IMR-90 (cell line): Measurements from ENCODE around the gene ISM1. TPM values are rescaled to one million over a fixed set of nuclear protein-coding genes. Genes with fewer than 3 reads are reported as not detected.
A peak's percentile ranks its signal among the peaks of the same experiment; 100 is the strongest.

Source experiments
- ATAC-seq: fragments of 200-7000 bp; cut with Tn5 transposase; 2 replicates; pipeline ENCODE4 v1.9.1; 2020; ENCODE audit warnings: low read depth, mild to moderate bottlenecking, moderate library complexity
- BruUV-seq: library from RNA; stranded (reverse); fragments of 400-500 nt; replicated peaks from 2 replicates; lab custom pipeline; 2021; lab: Mats Ljungman, UMichigan
- CTCF ChIA-PET: fragments of 300-600 bp; formaldehyde crosslinking; extraction: SDS; loops from one replicate; lab custom pipeline; 2021; ENCODE audit warnings: antibody characterized with exemption; lab: Yijun Ruan, JAX
- POLR2A ChIA-PET: fragments of 300-600 bp; sonication (Branson Sonifier 250); formaldehyde crosslinking; loops from one replicate; lab custom pipeline; 2022; ENCODE audit warnings: antibody characterized with exemption; ENCODE audit not compliant: unreplicated experiment; lab: Charles Lee
- DNase-seq: peaks from one replicate; pipeline ENCODE4 v3.0.0; 2013
- H2AFZ ChIP-seq: replicated peaks from 2 replicates; pipeline ENCODE3; 2013; ENCODE audit warnings: low read length, mild to moderate bottlenecking; ENCODE audit not compliant: poor library complexity
- H2AK5ac ChIP-seq: 2 replicates; pipeline ENCODE4 v1.6.1; 2013; ENCODE audit warnings: low read depth, low read length, inconsistent platforms
- H2AK9ac ChIP-seq: replicated peaks from 2 replicates; pipeline ENCODE3; 2013; ENCODE audit warnings: mild to moderate bottlenecking, low read depth, low read length, moderate library complexity; ENCODE audit not compliant: poor library complexity
- H2BK120ac ChIP-seq: 2 replicates; pipeline ENCODE4 v1.6.1; 2013; ENCODE audit warnings: low read depth, low read length, inconsistent platforms
- H2BK15ac ChIP-seq: 3 replicates; pipeline ENCODE4 v1.6.1; 2013; ENCODE audit warnings: low read depth, low read length, inconsistent platforms
- H2BK20ac ChIP-seq: 2 replicates; pipeline ENCODE4 v1.6.1; 2013; ENCODE audit warnings: low read depth, mild to moderate bottlenecking, inconsistent platforms, low read length, moderate library complexity
- H2BK5ac ChIP-seq: 2 replicates; pipeline ENCODE4 v1.6.1; 2013; ENCODE audit warnings: mild to moderate bottlenecking, low read depth, low read length, inconsistent platforms; ENCODE audit not compliant: poor library complexity, severe bottlenecking
- H3K14ac ChIP-seq: replicated peaks from 2 replicates; pipeline ENCODE4 v1.6.1; 2013; ENCODE audit warnings: low read depth, low read length, inconsistent platforms
- H3K18ac ChIP-seq: 2 replicates; pipeline ENCODE4 v1.6.1; 2013; ENCODE audit warnings: low read depth, low read length, control low read depth
- H3K23ac ChIP-seq: 2 replicates; pipeline ENCODE4 v1.6.1; 2013; ENCODE audit warnings: low read depth, low read length, inconsistent platforms
- H3K27ac ChIP-seq: 2 replicates; pipeline ENCODE4 v1.5.1; 2013; ENCODE audit warnings: mild to moderate bottlenecking, control low read depth, low read length; ENCODE audit not compliant: insufficient read depth
- H3K27me3 ChIP-seq: 2 replicates; pipeline ENCODE4 v1.6.1; 2013; ENCODE audit warnings: low read length; ENCODE audit not compliant: control insufficient read depth, insufficient read depth
- H3K36me3 ChIP-seq: 2 replicates; pipeline ENCODE4 v1.6.1; 2013; ENCODE audit warnings: low read length, mixed read lengths; ENCODE audit not compliant: control insufficient read depth, insufficient read depth
- H3K4ac ChIP-seq: 2 replicates; pipeline ENCODE4 v1.6.1; 2013; ENCODE audit warnings: low read depth, low read length, inconsistent platforms
- H3K4me1 ChIP-seq: 2 replicates; pipeline ENCODE4 v1.6.1; 2013; ENCODE audit warnings: low read length, mixed read lengths; ENCODE audit not compliant: control insufficient read depth, insufficient read depth
- H3K4me2 ChIP-seq: 2 replicates; pipeline ENCODE4 v1.6.1; 2013; ENCODE audit warnings: low read depth, mild to moderate bottlenecking, control low read depth, low read length, moderate library complexity
- H3K4me3 ChIP-seq: 2 replicates; pipeline ENCODE4 v1.5.1; 2013; ENCODE audit warnings: low read depth, mild to moderate bottlenecking, control low read depth, low read length, moderate library complexity; ENCODE audit not compliant: insufficient read depth
- H3K56ac ChIP-seq: 2 replicates; pipeline ENCODE4 v1.6.1; 2013; ENCODE audit warnings: low read length, inconsistent platforms; ENCODE audit not compliant: insufficient read depth; ENCODE audit errors: extremely low read depth
- H3K79me1 ChIP-seq, 2 experiments: 2 replicates each; pipeline ENCODE4 v1.6.1; 2013; ENCODE audit warnings: low read length in 2 of 2, inconsistent platforms in 1 of 2, low read depth in 1 of 2
- H3K9ac ChIP-seq: 2 replicates; pipeline ENCODE4 v1.6.1; 2013; ENCODE audit warnings: low read depth, low read length, control low read depth
- H3K9me1 ChIP-seq: 2 replicates; pipeline ENCODE4 v1.6.1; 2013; ENCODE audit warnings: low read length, inconsistent platforms; ENCODE audit not compliant: insufficient read depth
- H3K9me3 ChIP-seq: 2 replicates; pipeline ENCODE4 v1.6.1; 2013; ENCODE audit warnings: low read length; ENCODE audit not compliant: control insufficient read depth, insufficient read depth
- H4K20me1 ChIP-seq: 2 replicates; pipeline ENCODE4 v1.6.1; 2013; ENCODE audit warnings: low read length, inconsistent platforms; ENCODE audit not compliant: insufficient read depth
- H4K5ac ChIP-seq: 2 replicates; pipeline ENCODE4 v1.6.1; 2013; ENCODE audit warnings: mild to moderate bottlenecking, low read depth, low read length, control low read depth
- H4K8ac ChIP-seq, 2 experiments: 2 replicates each; pipeline ENCODE4 v1.6.1; 2013; ENCODE audit warnings: low read depth in 2 of 2, low read length in 2 of 2, control low read depth in 1 of 2, inconsistent platforms in 1 of 2
- H4K91ac ChIP-seq: 2 replicates; pipeline ENCODE4 v1.6.1; 2013; ENCODE audit warnings: low read depth, low read length, inconsistent platforms; ENCODE audit not compliant: insufficient read depth
- BHLHE40 ChIP-seq: fragments of 150-350 bp; IDR thresholded peaks from 2 replicates; pipeline ENCODE4 v1.6.1; 2016; ENCODE audit warnings: mild to moderate bottlenecking, low read depth, low read length
- CEBPB ChIP-seq: IDR thresholded peaks from 2 replicates; pipeline ENCODE4 v1.6.1; 2012; ENCODE audit warnings: low read depth, low read length, improper control_type of control experiment
- CHD1 ChIP-seq: IDR thresholded peaks from 2 replicates; pipeline ENCODE4 v1.6.1; 2012; ENCODE audit warnings: low read depth, low read length, improper control_type of control experiment
- CTCF ChIP-seq: conservative IDR thresholded peaks from 2 replicates; pipeline ENCODE4 v1.5.1; 2012; ENCODE audit warnings: mild to moderate bottlenecking, low read depth, low read length, improper control_type of control experiment
- FOS ChIP-seq: fragments of 150-350 bp; IDR thresholded peaks from 2 replicates; pipeline ENCODE4 v1.6.1; 2016; ENCODE audit warnings: low read depth, low read length
- MAFK ChIP-seq: IDR thresholded peaks from 2 replicates; pipeline ENCODE4 v1.6.1; 2012; ENCODE audit warnings: low read depth, low read length, improper control_type of control experiment
- MAZ ChIP-seq: IDR thresholded peaks from 2 replicates; pipeline ENCODE4 v1.6.1; 2012; ENCODE audit warnings: low read depth, mild to moderate bottlenecking, low read length, improper control_type of control experiment, moderate library complexity, borderline replicate concordance
- MXI1 ChIP-seq: IDR thresholded peaks from 2 replicates; pipeline ENCODE4 v1.6.1; 2012; ENCODE audit warnings: low read depth, mild to moderate bottlenecking, low read length, moderate library complexity, borderline replicate concordance
- NFE2L2 ChIP-seq: fragments of 150-350 bp; IDR thresholded peaks from 2 replicates; pipeline ENCODE4 v1.6.1; 2016; ENCODE audit warnings: low read depth, mild to moderate bottlenecking, low read length
- POLR2A ChIP-seq: IDR thresholded peaks from 2 replicates; pipeline ENCODE4 v1.6.1; 2012; ENCODE audit warnings: mild to moderate bottlenecking, low read depth, low read length
- RAD21 ChIP-seq: IDR thresholded peaks from 2 replicates; pipeline ENCODE4 v1.6.1; 2012; ENCODE audit warnings: low read length, improper control_type of control experiment
- RCOR1 ChIP-seq: IDR thresholded peaks from 2 replicates; pipeline ENCODE4 v1.6.1; 2012; ENCODE audit warnings: mild to moderate bottlenecking, low read length, improper control_type of control experiment; ENCODE audit not compliant: insufficient replicate concordance
- RFX5 ChIP-seq: IDR thresholded peaks from 2 replicates; pipeline ENCODE4 v1.8.0; 2012; ENCODE audit warnings: low read depth, mild to moderate bottlenecking, low read length, moderate library complexity
- SMC3 ChIP-seq: fragments of 150-350 bp; IDR thresholded peaks from 2 replicates; pipeline ENCODE4 v1.6.1; 2016; ENCODE audit warnings: low read depth, mild to moderate bottlenecking, antibody characterized with exemption, low read length, moderate library complexity
- USF2 ChIP-seq: fragments of 150-350 bp; IDR thresholded peaks from 2 replicates; pipeline ENCODE4 v1.6.1; 2017; ENCODE audit warnings: mild to moderate bottlenecking, antibody characterized with exemption, low read length, low read depth
- WGBS, 2 experiments: methylation state at CpG; one replicate each; pipeline versions ENCODE4 v1.1.5 to v1.1.7; 2013; ENCODE audit warnings: missing lambda C conversion rate in 2 of 2; ENCODE audit not compliant: insufficient read length in 1 of 2; ENCODE audit errors: extremely low coverage in 2 of 2; 5-methylcytosine and 5-hydroxymethylcytosine counted together
- dilution Hi-C: fragments of 300-500 bp; cut with HindIII; formaldehyde crosslinking; loops from one replicate; pipeline ENCODE4 v1.14.3; 2018; ENCODE audit warnings: low sequenced_read_pairs; ENCODE audit not compliant: unreplicated experiment
- in situ Hi-C: fragments of 300-500 bp; cut with MboI; formaldehyde crosslinking; loops from 3 replicates; pipeline ENCODE4 v1.14.3; 2019; ENCODE audit warnings: low sequenced_read_pairs, inconsistent platforms, mixed read lengths
- intact Hi-C: fragments of 100-400 bp; cut with micrococcal nuclease; formaldehyde crosslinking; loops from 2 replicates; pipeline ENCODE4 v1.10.0; 2022
- polyA plus RNA-seq, 3 experiments: library from polyadenylated mRNA; depleted of rRNA; stranded (reverse); fragments of >200 nt; gene quantifications; 2 replicates each; pipeline ENCODE4 v1.2.3, GENCODE V29; 2012; ENCODE audit warnings: low replicate concordance in 1 of 3
- total RNA-seq: library from RNA; depleted of rRNA; stranded (reverse); fragments of >200 nt; gene quantifications from 2 replicates; pipeline ENCODE4 v1.2.3, GENCODE V29; 2012
- TF ChIP-seq, protein P1 (sequence below): fragments of 150-350 bp; IDR thresholded peaks from 2 replicates; pipeline ENCODE4 v1.6.1; 2016; ENCODE audit warnings: low read depth, mild to moderate bottlenecking, low read length, moderate library complexity, borderline replicate concordance

The ISM1 gene
- total and polyA plus RNA-seq, 2 of the 4 experiments (the other 2 are of a cell fraction) = not detected

DNA sequence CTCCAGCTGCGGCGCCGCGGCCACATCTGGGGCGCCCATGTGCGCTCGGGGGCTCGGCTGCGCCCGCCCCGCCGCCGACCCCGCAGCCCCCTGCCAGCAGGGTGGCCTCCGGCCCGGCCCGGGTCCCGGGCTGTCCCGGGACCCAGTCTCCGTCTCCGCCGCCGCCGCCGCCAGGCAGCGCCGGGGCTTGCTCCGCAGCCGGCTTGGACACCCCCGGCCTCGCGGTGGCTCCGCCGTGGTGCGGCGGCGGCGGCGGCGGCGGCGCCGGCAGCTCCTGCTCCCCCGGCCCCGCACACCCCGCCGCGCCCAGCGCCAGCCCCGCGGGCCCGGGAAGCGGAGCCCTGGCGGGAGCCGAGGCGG is 219 bp downstream of the ISM1 start:
- H3K4me2 ChIP-seq = no peak overlapping the region
- H3K36me3 ChIP-seq = no peaks in the 10 kb centered on the region
- H3K4me3 ChIP-seq = peak overlapping the region; percentile 34
- H2BK15ac ChIP-seq = no peak overlapping the region
- no peak overlapping the region for H4K91ac ChIP-seq
- POLR2A ChIA-PET = no interaction called here
- H3K4ac ChIP-seq = no peak overlapping the region
- no peaks in the 10 kb centered on the region for H3K9me3 ChIP-seq
- ATAC-seq (peak; percentile 56), DNase-seq (no peak)
- no peak overlapping the region for H4K5ac ChIP-seq
- H3K79me1 ChIP-seq = no peaks in the 10 kb centered on the region
- 0% methylated on average over 7 of the region's 56 CpGs; no CpG with 5 or more reads in 1 of the 2 experiments for WGBS, 2 experiments
- no peak overlapping the region for H2AK5ac ChIP-seq
- H3K27ac ChIP-seq = no peak overlapping the region
- H3K4me1 ChIP-seq = no peaks in the 10 kb centered on the region; the same call in 1 of the 2 replicates
- no peaks in the 10 kb centered on the region for H3K9me1 ChIP-seq
- no peak overlapping the region for H3K9ac ChIP-seq
- H4K20me1 ChIP-seq = no peaks in the 10 kb centered on the region
- no peak overlapping the region for H3K18ac ChIP-seq
- in situ Hi-C loops = no loop called here
- BruUV-seq = no TSS peak
- H2AK9ac ChIP-seq = no peak overlapping the region
- H3K14ac ChIP-seq = no peak overlapping the region
- H3K56ac ChIP-seq = no peak overlapping the region
- no peak overlapping the region for H2BK120ac ChIP-seq
- H2BK20ac ChIP-seq = no peak overlapping the region
- no peak overlapping the region for H3K23ac ChIP-seq
- H2AFZ ChIP-seq = peak overlapping the region; percentile 24
- H4K8ac ChIP-seq = no peak overlapping the region
- H3K27me3 ChIP-seq = peaks cover 47% of the 10 kb centered on the region
- CTCF ChIA-PET = no interaction called here
- intact Hi-C loops = no loop called here
- no peak for TF ChIP-seq NFE2L2
- no peak for TF ChIP-seq BHLHE40
- TF ChIP-seq POLR2A = no peak
- TF ChIP-seq FOS = no peak
- TF ChIP-seq CEBPB = no peak
- no peak for TF ChIP-seq CTCF
- TF ChIP-seq RAD21 = no peak
- TF ChIP-seq RFX5 = no peak
- no peak for TF ChIP-seq RCOR1
- no peak for TF ChIP-seq MXI1
- TF ChIP-seq SMC3 = no peak
- no peak for TF ChIP-seq MAFK
- no peak for TF ChIP-seq USF2
- TF ChIP-seq, protein P1, sequence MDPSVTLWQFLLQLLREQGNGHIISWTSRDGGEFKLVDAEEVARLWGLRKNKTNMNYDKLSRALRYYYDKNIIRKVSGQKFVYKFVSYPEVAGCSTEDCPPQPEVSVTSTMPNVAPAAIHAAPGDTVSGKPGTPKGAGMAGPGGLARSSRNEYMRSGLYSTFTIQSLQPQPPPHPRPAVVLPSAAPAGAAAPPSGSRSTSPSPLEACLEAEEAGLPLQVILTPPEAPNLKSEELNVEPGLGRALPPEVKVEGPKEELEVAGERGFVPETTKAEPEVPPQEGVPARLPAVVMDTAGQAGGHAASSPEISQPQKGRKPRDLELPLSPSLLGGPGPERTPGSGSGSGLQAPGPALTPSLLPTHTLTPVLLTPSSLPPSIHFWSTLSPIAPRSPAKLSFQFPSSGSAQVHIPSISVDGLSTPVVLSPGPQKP = no peak
- TF ChIP-seq MAZ = no peak
- no peak for TF ChIP-seq CHD1
- dilution Hi-C loops = no loop called here
- H2BK5ac ChIP-seq = no peak overlapping the region
